GM11168 (cell line): ENCODE data around the gene TRIAP1.
"Not testable (repeated sequence)": the region's sequence is repeated elsewhere in the genome, so short reads cannot be mapped to it uniquely, and the experiment has no call there.

ENCODE experiments used
- in situ Hi-C: fragments of 300-500 bp; cut with MboI; formaldehyde crosslinking; loops from one replicate; pipeline ENCODE4 v1.12.0; 2022; ENCODE audit warnings: low sequenced_read_pairs; ENCODE audit not compliant: unreplicated experiment

Gene TRIAP1

DNA sequence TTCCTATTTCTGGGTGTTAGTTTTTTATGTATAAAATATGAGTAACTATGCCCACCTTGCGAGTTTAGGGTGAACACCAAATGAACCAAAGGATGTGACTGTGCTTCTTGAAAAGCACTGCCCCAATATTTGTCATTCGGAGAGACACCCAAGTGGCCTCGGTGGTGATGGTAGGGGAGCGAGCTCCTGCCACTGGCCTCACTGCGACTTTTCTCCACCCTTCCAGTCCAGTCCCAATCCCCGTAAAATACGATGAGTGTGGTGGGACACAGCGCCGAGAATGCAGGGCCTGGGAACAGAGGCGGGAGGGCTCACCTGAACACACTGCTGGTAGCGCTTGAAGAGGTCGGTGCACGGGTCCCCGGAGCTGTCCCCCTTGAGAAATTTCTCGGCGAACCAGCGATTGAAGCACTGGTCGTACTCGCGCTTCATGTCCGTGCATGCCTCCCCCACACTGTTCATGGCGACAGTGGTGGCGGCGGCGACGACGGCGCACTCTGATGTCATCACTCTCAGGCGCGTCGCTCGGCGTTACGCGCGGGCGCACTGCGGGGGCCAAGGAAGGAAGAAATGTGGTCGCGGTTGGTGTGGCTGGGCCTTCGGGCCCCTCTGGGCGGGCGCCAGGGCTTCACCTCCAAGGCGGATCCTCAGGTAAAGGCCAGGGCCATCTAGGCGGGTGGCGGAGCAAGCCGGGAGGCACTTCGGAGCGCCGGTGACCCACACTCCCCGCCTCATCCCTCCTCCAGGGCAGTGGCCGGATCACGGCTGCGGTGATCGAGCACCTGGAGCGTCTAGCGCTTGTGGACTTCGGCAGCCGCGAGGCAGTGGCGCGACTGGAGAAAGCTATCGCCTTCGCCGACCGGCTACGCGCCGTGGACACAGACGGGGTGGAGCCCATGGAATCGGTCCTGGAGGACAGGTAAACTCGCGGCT is at the start of gene TRIAP1, which contains the start of gene GATC:
Gene TRIAP1, minus strand, starts transcription at position 474 of the 933 bp plus-strand sequence. Its CDS starts 12 bp downstream, at position 462.
Gene GATC, plus strand, starts transcription at position 534 of the 933 bp plus-strand sequence. Its CDS starts 37 bp downstream, at position 571.
- in situ Hi-C loops = no loop called here

GRCh38 chr12:120495186-120495730 is 49.1 kb upstream of the TRIAP1 start:
- in situ Hi-C loops = no loop called here

DNA sequence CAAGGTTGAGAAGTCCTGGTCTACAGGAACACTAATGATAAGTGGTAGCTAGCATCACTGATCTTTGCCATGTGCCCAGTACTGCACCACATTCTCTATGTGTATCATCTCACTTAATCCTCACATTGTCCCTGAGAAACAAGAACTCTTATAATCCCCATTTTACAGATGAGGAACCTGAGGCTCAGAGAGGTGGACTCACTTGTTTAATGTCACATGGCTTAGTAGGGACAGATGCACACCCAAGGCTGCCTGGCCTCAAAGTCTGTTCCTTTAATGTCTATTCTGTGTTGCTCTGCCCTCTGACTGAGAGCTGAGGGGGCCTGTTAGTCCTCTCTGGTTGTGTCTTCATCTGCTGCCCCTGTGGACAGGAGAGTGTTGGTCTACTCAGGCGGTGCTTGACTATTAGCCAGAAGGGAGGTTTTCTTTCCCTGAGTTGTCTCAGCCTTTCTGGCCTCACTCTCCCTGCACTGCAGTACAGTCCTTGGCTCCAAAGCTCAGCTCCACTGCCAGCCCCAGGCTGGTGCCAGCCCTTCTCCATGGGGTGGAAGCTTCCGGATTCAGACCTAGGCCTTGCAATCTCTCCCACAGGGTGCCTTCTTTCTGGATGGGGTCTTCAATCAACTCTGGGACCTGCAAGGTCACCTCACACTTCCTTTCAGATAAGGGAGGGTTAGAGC is 44.8 kb upstream of the TRIAP1 start:
- in situ Hi-C loops = no loop called here

GRCh38 chr12:120490325-120490724 is 44.1 kb upstream of the TRIAP1 start:
- in situ Hi-C loops = no loop called here

DNA sequence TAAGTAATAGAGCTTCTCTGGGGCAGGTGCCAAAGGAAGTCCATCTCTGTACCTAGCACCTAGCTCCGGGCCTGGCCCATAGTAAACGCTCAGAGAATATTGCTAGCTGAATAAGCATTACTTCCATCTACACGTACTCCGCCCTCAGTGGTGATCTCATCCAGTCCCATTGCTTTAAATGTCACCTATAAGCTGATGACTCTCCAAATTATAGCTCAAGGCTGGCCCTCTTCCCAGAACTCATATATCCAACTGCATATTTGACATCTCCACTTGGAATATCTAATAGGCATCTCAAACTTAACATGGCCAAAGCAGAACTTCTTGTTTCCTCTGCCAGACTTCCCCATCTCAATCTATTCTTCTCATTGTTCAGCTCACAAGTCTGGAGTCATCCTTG is 42.8 kb upstream of the TRIAP1 start:
- in situ Hi-C loops = no loop called here

DNA sequence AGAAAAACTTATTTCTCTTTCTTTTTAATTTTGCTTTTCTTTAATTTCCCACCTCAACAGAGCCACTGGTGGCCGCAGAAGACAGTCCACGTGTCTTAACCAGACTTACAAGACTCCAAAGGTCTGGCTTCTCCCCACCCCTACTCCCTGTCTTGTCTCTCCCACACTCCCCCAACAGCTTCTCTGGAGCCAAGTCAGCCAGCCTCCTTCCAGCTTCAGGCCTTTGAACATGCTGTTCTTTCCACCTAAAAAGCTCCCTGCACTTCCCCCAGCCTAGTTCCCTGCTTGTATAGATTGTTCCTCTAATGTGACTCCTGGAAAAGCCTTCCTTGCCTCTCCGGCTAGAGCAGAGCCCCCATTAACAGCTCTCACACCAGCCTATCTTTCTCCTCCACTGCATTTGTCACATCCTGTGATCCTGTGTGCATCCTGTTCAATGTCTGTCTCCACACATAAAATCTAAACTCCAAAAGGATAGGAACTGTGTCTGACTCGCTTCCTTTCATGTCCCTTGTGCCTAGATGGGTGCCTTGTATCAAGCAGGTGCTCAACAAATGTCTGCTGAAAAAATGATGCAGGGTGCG is 42.0 kb upstream of the TRIAP1 start:
- in situ Hi-C loops = no loop called here

DNA sequence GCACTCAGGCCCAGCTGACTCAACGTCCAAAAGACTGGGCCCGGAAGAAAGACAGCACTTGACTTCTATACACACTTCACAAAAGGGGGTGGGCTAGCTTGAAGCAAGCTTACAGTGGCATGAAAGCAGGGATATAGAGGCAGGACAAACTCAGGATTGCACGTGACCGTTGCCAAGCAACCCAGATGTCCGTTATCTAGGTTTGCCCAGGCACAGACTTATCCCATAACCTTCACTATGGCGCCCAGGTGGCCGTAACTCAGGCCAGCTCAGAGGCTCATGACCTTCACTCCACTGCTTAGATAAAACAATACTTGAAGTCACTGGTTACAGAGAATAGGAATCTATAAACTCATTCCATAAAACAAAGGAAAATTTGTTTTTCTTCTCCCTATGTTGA is 41.4 kb upstream of the TRIAP1 start:
- in situ Hi-C loops = not testable (repeated sequence)

GRCh38 chr12:120485961-120486881 is 40.0 kb upstream of the TRIAP1 start:
- in situ Hi-C loops = no loop called here

DNA sequence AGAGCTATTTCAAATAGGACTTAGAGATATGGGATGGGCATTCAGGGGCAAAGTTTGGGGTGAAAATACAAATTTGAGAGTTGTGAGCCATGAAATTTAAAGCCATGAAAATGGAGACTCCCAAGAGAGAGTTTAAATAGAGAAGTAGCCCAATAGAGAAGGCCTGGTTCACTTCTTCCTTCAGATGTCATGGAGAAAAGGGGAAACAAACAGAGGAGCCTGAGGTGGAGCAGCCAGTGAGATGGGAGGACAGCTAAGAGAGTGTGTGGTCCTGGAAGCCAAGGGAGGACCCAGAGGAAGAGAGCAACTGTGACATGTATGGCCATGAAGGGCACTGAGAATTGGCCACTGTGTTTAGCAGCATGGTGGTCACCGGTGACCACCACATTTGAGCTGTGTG is 37.4 kb upstream of the TRIAP1 start:
- in situ Hi-C loops = no loop called here

GRCh38 chr12:120481022-120481767 is 35.0 kb upstream of the TRIAP1 start:
- in situ Hi-C loops = no loop called here

DNA sequence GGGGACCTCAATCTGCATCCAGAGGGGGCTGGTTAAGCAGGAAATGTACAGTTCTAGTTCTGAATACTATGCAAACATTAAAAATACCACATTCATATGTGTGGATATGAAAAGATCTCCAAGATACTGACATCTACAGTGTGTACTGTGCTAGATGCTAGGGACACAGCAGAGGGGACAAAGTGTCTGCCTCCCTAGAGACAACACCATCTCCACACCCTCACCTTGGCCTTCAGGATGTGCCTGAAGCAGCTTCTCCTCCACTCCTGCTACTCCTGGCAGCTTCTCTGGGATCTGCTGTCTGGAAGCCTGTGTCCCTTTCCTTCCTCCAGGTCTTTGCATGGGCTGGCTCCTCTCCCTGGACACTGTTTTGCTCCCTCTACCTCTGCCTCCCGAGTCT is 34.0 kb upstream of the TRIAP1 start:
- in situ Hi-C loops = no loop called here

DNA sequence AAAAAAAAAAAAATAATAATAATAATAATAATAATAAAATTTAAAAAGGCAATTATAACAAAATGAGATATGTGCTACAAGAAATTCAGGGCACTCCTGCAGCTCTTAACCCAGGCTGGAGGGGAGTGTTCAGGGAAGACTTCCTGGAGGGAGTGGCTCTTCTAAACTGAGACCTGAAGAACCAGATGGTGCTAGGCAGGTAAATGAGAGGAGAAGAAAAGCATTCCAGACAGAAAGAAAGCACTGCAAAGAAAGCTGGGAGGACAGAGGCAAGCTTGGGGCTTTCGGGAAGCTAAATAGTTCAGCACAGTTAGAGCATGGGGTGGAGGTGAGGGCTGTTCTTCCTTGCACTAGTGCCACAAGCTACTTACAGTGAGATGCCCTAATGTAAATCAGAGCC is 33.3 kb upstream of the TRIAP1 start:
- in situ Hi-C loops = no loop called here

DNA sequence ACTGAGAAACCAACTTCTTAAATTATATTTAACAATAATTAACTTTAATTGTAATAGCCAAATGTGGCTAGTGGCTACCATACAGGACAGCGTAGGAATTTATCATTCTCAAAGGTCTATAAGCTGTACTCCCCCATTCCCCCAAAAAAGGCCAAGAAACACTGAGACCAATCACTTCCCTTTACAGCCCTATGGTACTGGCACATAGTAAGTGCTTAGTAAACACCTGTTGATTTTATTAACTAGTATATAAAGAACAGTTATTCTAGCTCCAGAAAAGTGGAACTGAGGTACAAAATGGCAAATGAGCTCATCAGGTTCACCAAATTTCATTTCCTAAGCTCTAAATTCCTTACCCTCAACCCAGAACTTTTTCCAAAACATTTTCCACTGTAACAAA is 29.5 kb upstream of the TRIAP1 start:
- in situ Hi-C loops = no loop called here

DNA sequence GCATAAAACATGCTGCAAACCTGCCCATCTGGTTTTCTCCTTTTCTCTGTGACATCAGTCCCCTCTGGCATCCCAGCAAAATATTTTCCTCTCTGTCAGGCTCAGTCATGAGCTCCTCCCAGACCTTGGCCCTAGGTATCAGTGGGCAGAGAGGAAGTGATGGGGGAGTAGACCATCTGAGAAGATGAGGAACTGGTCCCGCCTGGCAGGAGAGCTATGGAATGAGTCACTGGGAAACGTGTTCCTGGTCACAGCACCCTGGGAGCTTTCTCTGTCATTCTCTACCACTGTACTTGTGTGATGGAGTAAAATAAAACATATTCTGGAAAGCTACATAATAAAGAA is 28.4 kb upstream of the TRIAP1 start:
- in situ Hi-C loops = no loop called here

GRCh38 chr12:120473807-120474615 is 27.8 kb upstream of the TRIAP1 start:
- in situ Hi-C loops = no loop called here

DNA sequence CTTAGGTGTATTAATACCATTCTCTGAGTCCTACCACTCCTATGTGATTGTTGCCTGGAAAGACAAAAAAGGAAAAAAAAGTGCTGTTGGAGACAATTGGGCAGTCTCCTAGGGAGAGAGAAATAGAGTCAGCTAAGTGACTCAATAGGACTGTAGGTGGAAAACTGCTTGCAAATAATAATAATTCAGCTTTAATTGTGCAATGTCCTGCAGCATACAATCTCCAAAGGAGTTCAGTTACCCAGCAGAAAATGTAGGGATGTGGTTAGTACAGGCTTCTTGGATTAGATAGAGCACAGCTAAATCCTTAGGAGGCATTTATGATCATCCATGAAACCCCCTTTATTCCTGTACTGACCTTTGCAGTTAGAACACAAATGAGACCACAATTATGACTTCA is 26.3 kb upstream of the TRIAP1 start:
- in situ Hi-C loops = no loop called here

GRCh38 chr12:120470150-120470784 is 24.1 kb upstream of the TRIAP1 start:
- in situ Hi-C loops = no loop called here
